Heart right ventricle (tissue), 16 donors: ENCODE data around the gene MCOLN3. TPM values are rescaled to one million over a fixed set of nuclear protein-coding genes. Genes with fewer than 3 reads are reported as not detected.
"Not testable (repeated sequence)": the region's sequence is repeated elsewhere in the genome, so short reads cannot be mapped to it uniquely, and the experiment has no call there.

Experiments
- ATAC-seq, 8 donors: fragments of 200-7000 bp; cut with Tn5 transposase; one replicate each; pipeline ENCODE4 v1.9.1; 2020; ENCODE audit warnings: mild to moderate bottlenecking in 8 of 8, moderate library complexity in 8 of 8, moderate number of reproducible peaks in 1 of 8
- DNase-seq, 2 donors: peaks; one replicate each; pipeline ENCODE4 v3.0.0-alpha.2; 2020
- H3K27ac ChIP-seq, 10 donors: fragments of 200-600 bp; sonication (generic) in 2 of 10; one replicate each; pipeline versions ENCODE4 v1.5.0 to v1.8.0; 2020 to 2022; ENCODE audit warnings: mild to moderate bottlenecking in 3 of 10
- H3K27me3 ChIP-seq, 7 donors: fragments of 200-600 bp; one replicate each; pipeline ENCODE4 v1.8.0; 2021 to 2022; ENCODE audit warnings: mild to moderate bottlenecking in 2 of 7
- H3K36me3 ChIP-seq, 9 donors: fragments of 200-600 bp; sonication (generic) in 1 of 9; one replicate each; pipeline versions ENCODE4 v1.5.0 to v1.8.0; 2020 to 2022; ENCODE audit warnings: mild to moderate bottlenecking in 2 of 9
- H3K4me1 ChIP-seq, 9 donors: fragments of 200-600 bp; sonication (generic) in 1 of 9; one replicate each; pipeline versions ENCODE4 v1.5.0 to v1.8.0; 2020 to 2022; ENCODE audit warnings: mild to moderate bottlenecking in 4 of 9
- H3K4me3 ChIP-seq, 10 donors: fragments of 200-600 bp; sonication (generic) in 2 of 10; one replicate each; pipeline versions ENCODE4 v1.5.0 to v1.8.0; 2020 to 2022; ENCODE audit warnings: mild to moderate bottlenecking in 7 of 10, moderate library complexity in 2 of 10
- H3K9me3 ChIP-seq, 11 donors: fragments of 200-600 bp in 10 of 11; sonication (generic) in 2 of 11; one replicate each; pipeline versions ENCODE4 v1.5.0 to v1.8.0; 2013 to 2022; ENCODE audit warnings: mild to moderate bottlenecking in 2 of 11, control low read depth in 1 of 11, moderate library complexity in 1 of 11
- WGBS, 2 donors: extraction: QIAGEN DNeasy Blood & Tissue Kit; methylation state at CpG; one replicate each; pipeline ENCODE4 v1.1.7; 2013; ENCODE audit warnings: inconsistent platforms in 1 of 2; 5-methylcytosine and 5-hydroxymethylcytosine counted together
- intact Hi-C, 10 donors: fragments of 100-400 bp; cut with DNase I; formaldehyde crosslinking; loops; one replicate each; pipeline versions ENCODE4 v1.11.1 to v1.14.2; 2022
- polyA plus RNA-seq, 2 donors: library from polyadenylated mRNA; stranded (reverse); fragments of 200-250 nt; gene quantifications; one replicate each; pipeline ENCODE4 v1.2.3, GENCODE V29; 2013
- total RNA-seq, 10 donors: library from RNA; stranded (reverse); fragmentation: NEBNext Ultra II Directional in 3 of 10; extraction: Animal tissue kit (Norgen Biotek cat#: 25700) in 3 of 10; gene quantifications; one replicate each; pipeline versions ENCODE4 v1.2.1 to v1.2.4, GENCODE V29; 2021 to 2023
- TF ChIP-seq, protein P1 (sequence below), 9 donors: fragments of 200-600 bp; sonication (generic) in 2 of 9; IDR thresholded peaks; one replicate each; pipeline versions ENCODE4 v1.5.0 to v1.8.0; 2021 to 2022; ENCODE audit warnings: antibody characterized with exemption in 9 of 9, mild to moderate bottlenecking in 5 of 9, moderate library complexity in 1 of 9
- donor health status: Arrhythmogenic right ventricular cardiomyopathy.
- donor health status: ischemic (EF 13 %, LVEDD 7.1; RV severe dilation, severe dysfunction).
- donor health status: healthy with polysubstance abuse.
- donor health status: DM: no; HTN: yes; CAD: no.
- donor health status: DM: no; HTN: no; CAD: no.
- donor health status: ischemic (EF 25% LVEDD 6.9; RV normal size, moderate dysfunction).
- donor health status: ischemic (EF 25% LVEDD 5.7; RV mildly dilated, moderate dysfunction).
- donor health status: healthy.
- donor health status: DM: yes; HTN: yes; CAD: no.
- donor health status: Ischemic cardiomyopathy.
- donor health status: ischemic (EF 35%, LVEDD 5.7; RV mildly dilated, moderate dysfunction).
- donor health status: nonischemic (EF 11% LVEDD 7.7; RV severe dilation, severe dysfunction).
- donor health status: DM: yes; HTN: yes; CAD: no.
- donor health status: PGD.
- donor health status: ischemic (EF 29% LVEDD 5.4; RV normal size, mild dysfunction).
- donor health status: nonischemic (EF 23%, LVEDD 6.1; RV moderate dilation, normal function).

Gene MCOLN3
- total and polyA plus RNA-seq, 12 donors = 0.13 to 2.7 (median 0.28) TPM; not detected in 1

DNA sequence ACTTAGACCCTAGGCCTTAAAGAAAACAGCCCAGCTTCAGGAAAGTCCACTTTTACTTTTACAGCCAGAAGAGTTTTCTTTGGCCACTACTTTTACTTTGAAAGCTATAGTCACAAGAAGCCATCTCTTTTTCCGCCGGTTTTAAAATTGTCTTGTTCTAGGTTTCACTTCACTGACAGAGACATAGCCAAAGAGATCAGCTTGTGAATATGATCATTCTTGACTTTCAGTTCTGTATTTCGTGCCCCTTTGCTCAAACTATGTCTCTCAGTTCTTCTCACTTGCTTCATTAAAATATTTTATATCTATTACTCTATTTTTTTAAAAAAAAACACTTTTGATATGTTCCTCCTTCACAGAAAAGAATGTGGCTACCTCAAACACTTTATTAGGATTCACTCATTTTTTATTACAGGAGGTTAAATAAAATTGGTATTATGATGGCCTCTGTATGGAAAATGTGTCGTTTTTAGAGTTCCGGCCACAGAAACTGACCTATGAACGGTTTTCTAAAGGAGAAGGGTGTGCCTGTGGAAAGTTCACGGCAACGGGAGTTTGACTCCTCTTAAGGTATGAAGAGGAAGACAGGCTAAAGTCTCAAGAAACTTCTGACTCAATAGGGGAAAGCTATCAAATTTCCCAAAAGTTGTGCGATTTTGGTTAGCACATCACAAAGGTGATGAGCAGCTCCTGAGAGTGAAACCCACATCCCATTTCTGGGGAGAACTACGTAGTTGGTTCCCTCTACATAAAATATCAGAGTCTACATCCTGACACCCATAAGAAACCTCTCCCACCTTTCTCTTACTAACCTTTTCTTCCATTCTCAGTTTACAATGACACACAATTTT lies 52.6 kb downstream of the MCOLN3 start:
- Histone ChIP-seq H3K27me3 (peaks cover 0 to 50% (median 40%) of the 10 kb centered on the region in 7 donors), H3K4me1 (peaks cover 0 to 37% (median 15%) of the 10 kb centered on the region in 9 donors), H3K4me3 (peak overlapping the region in 2 of 10 donors; percentile 60 to 73), H3K27ac (peak overlapping the region in 1 of 10 donors; percentile 27), H3K9me3 (no peaks in the 10 kb centered on the region), H3K36me3 (no peaks in the 10 kb centered on the region)
- ATAC-seq (no peak), DNase-seq (no peak)
- TF ChIP-seq, protein P1, sequence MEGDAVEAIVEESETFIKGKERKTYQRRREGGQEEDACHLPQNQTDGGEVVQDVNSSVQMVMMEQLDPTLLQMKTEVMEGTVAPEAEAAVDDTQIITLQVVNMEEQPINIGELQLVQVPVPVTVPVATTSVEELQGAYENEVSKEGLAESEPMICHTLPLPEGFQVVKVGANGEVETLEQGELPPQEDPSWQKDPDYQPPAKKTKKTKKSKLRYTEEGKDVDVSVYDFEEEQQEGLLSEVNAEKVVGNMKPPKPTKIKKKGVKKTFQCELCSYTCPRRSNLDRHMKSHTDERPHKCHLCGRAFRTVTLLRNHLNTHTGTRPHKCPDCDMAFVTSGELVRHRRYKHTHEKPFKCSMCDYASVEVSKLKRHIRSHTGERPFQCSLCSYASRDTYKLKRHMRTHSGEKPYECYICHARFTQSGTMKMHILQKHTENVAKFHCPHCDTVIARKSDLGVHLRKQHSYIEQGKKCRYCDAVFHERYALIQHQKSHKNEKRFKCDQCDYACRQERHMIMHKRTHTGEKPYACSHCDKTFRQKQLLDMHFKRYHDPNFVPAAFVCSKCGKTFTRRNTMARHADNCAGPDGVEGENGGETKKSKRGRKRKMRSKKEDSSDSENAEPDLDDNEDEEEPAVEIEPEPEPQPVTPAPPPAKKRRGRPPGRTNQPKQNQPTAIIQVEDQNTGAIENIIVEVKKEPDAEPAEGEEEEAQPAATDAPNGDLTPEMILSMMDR (IDR thresholded peaks at IDR 0.05) = no peak
- intact Hi-C loops = no loop called here
- 78 to 87% methylated on average over 10 of the region's 10 CpGs for WGBS, 2 donors

DNA sequence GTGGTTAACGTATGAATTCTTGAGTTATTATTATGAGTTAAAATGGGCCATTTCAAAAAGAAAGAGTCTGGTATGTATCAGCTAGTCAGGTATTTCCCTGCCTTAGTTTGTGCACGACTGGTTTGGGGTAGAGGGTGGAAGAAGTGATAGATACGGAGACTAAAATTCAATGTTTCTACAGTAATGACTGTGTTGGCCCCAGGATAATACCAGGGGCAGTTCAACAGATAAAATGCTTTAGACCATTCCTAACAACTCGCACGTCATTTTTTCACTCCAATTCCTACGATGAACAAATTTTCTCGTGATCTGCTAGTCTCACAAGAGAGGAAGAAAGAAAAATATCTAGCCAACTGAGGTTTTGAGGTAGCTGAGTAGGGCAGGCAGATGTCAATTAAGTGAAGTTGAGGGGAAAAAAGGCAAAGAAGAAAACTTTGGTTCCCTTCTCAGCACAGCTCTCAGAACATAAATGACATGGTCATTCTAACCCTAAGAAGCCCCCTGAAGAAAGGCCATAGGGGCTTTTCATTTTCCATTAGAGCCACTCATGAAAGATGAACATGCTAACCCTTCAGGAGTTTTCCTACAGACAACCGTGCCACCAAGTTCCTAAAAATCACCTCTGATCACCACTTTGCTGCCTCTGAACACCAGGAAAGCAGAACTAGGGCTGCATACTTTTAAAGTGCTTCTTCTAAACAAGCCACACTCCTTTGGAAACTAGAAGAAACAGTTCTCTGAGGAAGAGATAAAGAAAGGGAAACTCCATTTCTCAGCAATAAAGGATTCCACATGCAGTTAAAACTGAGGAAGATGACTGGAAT lies 57.0 kb downstream of the MCOLN3 start:
- DNase-seq (no peak), ATAC-seq (no peak)
- intact Hi-C loops = no loop called here
- no peak overlapping the region for H3K4me3 ChIP-seq
- H3K4me1 ChIP-seq = peaks cover 0 to 20% (median 0%) of the 10 kb centered on the region in 9 donors
- peak overlapping the region in 1 of 10 donors; percentile 31 for H3K27ac ChIP-seq
- H3K9me3 ChIP-seq = no peaks in the 10 kb centered on the region
- H3K27me3 ChIP-seq = peaks cover 0 to 9% (median 6%) of the 10 kb centered on the region in 7 donors
- no peaks in the 10 kb centered on the region for H3K36me3 ChIP-seq
- TF ChIP-seq, protein P1 (IDR thresholded peaks at IDR 0.05) = no peak
- 71 to 76% methylated on average over 8 of the region's 8 CpGs for WGBS, 2 donors

DNA sequence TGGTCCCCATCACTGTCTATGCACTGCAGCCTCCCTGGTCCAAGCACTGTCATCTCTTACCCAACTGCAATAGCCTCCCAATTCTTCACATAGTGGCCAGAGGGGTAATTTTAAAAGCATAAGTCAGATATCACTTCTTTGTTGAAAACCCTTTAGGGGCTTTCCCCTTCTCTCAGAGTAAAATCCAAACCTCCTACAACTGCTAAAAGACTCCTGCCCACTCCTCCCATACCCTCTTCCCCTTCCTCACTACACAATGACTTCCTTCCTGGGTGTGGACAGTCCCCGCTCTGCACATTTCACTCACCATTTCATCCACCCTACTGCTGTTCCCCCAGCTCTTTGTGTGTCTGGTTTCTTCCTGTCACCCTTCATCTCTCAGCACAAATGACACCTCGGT lies 59.7 kb downstream of the MCOLN3 start:
- H3K27ac ChIP-seq = no peak overlapping the region
- H3K27me3 ChIP-seq = peaks cover 0 to 7% (median 0%) of the 10 kb centered on the region in 7 donors
- no peaks in the 10 kb centered on the region for H3K9me3 ChIP-seq
- H3K4me3 ChIP-seq = no peak overlapping the region
- intact Hi-C loops = no loop called here
- no peak for DNase-seq
- no peaks in the 10 kb centered on the region for H3K36me3 ChIP-seq
- TF ChIP-seq, protein P1 (IDR thresholded peaks at IDR 0.05) = no peak
- WGBS, 2 donors = 41 to 51% methylated on average over 2 of the region's 2 CpGs
- H3K4me1 ChIP-seq = peaks cover 0 to 18% (median 0%) of the 10 kb centered on the region in 9 donors
- no peak for ATAC-seq

DNA sequence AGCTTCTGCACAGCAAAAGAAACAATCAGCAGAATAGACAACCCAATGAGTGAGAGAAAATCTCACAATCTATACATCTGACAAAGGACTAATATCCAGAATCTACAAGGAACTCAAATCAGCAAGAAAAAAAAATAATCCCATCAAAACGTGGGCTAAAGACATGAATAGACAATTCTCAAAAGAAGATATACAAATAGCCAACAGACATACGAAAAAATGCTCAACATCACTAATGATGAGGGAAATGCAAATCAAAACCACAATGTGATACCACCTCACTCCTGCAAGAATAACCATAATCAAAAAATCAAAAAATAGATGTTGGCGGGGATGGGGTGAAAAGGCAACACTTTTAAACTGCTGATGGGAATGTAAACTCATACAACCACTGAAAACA lies 61.7 kb downstream of the MCOLN3 start:
- H3K27ac ChIP-seq, DNase-seq, H3K4me3 ChIP-seq, H3K36me3 ChIP-seq, H3K27me3 ChIP-seq, intact Hi-C loops, H3K9me3 ChIP-seq, ATAC-seq: not testable (repeated sequence)
- H3K4me1 ChIP-seq = peaks cover 0 to 12% (median 0%) of the 10 kb centered on the region in 9 donors
- WGBS, 2 donors = 77 to 81% methylated on average over 3 of the region's 3 CpGs
